T-helper 1 cell treated with Interleukin-12 subunit alpha and Interleukin-12 subunit beta and Interleukin-4 antibody, amounts not matched to agents 30 ng/mL and 1 ng/mL, for 36 hours (primary cell): ENCODE data around the gene RAD18. TPM values are rescaled to one million over a fixed set of nuclear protein-coding genes. Genes with fewer than 3 reads are reported as not detected.

ENCODE experiments used
- intact Hi-C: fragments of 100-400 bp; cut with micrococcal nuclease; formaldehyde crosslinking; loops from one replicate; pipeline ENCODE4 v1.15.1; 2024
- total RNA-seq: library from RNA; stranded (reverse); gene quantifications from 2 replicates; pipeline ENCODE4 v1.2.3, GENCODE V29; 2022

Gene RAD18
- total RNA-seq, 1 donor from 2014 or later, result 33.1 TPM

DNA sequence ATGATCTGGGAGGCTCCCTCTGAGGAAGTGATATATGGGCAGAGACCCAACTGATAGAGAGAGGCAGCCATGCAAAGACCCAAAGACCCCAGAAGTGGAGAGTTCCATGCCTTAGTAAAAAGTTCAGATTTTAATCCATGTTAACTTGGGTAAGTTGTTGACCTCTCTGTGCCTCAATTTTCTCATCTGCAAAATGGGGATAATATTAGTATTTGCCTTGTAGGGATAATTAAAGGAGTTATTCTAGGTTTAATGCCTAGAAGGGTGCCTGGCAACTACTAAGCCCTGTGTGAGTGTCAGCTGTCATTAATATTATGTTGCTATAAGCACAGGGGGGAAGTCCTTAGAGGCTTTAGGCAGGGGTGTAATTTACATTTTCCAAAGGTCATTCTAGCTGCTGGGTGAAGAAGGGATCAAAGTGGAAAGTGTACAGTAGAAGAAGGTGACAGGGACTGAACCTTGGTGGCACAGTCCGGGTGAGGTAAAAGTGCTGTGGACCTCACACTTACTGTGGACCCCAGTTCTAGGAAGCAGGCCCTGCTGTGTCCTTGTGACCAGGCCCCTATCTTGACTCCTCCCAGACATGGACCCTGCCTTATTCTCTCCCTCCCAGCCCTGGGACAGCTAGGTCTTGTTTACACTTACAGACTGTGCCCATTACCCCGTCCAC lies 3.0 kb upstream of the RAD18 start:
- intact Hi-C loops, result no loop called here

DNA sequence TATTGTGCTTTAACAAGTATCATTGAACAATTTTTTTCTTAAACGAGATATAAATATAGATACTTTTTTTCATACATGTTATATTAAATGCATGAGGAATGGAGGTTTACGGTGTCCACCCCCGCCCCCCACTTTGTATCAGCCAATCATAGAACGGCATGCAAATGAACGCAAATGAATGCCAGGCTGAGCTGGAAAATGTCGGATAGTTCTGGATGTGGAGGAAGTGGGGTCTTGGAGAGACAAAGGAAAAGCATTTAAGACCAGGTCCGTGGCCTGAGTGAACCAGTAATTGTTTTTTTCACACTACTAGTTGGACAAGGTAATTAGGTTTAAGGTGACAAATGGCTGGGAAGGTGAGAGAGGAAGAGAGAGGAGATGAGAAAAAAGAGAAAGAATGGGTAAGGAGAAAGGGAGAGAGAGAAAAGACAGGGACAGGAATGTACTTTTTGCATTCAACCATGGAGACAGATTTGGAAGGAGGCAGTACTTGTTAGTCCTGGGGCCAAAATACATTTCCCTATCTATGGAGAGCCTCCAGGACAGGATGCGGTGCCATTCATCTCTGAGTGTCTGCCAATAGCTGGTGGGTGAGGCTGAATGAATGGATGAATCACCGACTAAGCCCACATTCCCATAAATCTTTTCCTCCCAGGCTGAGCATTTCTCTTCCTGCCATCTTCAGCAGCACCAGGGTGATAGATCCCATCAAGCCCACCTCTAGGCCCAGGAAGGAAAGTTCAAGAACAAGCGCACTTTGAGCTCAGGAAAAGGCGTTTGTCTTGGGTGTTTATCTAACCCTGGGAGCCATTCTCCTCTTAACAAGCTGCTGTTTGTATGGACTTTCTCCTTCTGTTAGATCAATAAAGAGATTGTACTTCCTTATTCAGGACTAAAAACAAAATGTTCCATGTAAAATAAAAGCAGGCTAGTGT lies 1.4 kb upstream of the RAD18 start:
- intact Hi-C loops, result loop anchor here (5.0 kb wide), 2 partner anchors 538 to 1023 kb away; partner anchors contain the start of gene EMC3

- intact Hi-C loops, result loop anchor here (2.0 to 5.0 kb wide), 4 partner anchors 340 to 1154 kb away; partner anchors contain the start of gene EMC3
Observed at GRCh38 chr3:8962226-8962861, 928 bp downstream of the RAD18 start.

DNA sequence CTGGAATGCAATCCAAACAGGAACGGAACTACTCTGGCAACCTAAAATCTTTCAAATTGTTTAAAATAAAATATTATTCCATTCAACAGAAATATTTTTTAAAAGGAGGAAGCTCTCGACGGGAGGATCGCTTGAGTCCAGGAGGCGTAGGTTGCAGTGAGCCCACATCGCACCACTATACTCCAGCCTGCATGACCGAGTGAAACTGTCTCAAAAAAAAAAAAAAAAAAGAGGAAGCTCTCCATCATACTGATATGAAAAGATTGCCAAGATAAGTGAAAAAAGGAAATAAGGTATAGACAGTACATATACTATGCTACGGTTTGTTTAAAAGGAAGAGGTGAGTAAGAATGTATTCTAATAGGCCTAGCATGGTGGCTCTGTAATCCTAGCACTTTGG lies 3.6 kb downstream of the RAD18 start:
- intact Hi-C loops, result loop anchor here (5.0 kb wide), 2 partner anchors 543 to 1028 kb away; partner anchors contain the start of gene EMC3

DNA sequence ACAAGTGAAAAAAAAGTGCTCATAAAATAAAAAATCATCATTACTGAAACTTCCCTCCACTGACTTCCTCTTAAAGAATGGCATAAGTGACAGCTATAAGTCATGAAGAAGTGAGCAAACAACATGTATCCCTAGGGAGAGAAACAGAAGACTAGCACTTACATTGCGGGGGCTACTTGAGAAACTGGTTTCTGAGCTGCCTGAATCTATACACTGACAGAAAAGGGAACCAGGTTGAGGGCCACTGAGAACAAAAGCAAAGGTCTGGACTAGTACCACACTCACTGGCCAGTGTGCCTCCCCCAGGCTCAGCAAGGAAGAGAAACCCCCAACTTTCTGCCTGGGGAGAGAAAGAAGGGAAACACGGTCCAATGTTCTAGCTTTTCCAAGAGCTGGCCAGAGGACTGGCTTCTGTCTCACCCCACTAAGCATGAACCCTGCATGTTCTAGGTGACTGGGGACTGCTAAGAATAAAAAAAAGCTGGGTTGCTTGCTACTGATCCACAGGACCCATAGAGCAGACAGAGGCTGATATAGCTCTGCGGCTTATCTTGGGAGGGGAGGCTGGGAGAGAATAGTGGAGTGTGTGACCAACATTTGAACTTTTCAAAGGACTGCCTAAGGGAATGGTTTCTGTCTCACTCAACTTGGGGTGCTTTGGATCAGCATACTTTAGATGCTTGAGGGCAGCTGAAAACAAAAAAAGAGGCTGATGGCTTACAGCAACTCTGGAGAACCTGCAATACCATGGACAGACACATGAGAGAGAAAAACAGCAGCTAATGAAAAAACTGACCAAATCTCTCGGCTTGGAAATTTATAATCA lies 8.1 kb downstream of the RAD18 start:
- intact Hi-C loops, result no loop called here

GRCh38 chr3:8953313-8953712 lies 10.0 kb downstream of the RAD18 start:
- intact Hi-C loops, result no loop called here

- intact Hi-C loops, result no loop called here
Observed at GRCh38 chr3:8952130-8952529, 11.1 kb downstream of the RAD18 start.

DNA sequence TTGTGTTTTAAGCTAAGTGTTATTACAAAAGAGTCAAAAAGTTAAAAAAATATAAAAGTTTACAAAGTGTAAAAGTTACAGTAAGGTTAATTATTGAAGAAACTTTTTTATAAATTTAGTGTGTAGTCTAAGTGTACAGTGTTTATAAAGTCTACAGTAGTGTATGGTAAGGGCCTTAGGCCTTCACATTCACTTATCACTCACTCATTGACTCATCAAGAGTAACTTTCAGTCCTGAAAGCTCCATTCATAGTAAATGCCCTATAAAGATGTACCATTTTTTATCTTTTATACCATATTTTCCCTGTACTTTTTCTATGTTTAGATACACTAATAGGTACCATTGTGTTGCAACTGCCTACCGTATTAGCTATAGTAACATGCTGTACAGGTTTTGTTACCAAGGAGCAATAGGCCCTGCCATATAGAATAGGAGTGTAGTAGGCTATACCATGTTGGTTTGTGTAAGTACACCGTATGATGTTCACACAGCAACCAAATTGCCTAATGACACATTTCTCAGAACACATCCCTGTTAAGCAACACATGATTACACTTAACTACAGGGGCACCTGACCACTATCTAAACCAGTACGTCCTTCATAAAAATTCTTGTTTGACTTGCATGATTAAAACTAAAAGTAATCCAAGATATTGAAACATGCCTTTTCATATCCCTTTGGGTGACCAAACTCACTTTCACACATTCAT lies 17.2 kb downstream of the RAD18 start:
- intact Hi-C loops, result no loop called here

- intact Hi-C loops, result no loop called here
Observed at GRCh38 chr3:8942746-8943488, 20.4 kb downstream of the RAD18 start.

DNA sequence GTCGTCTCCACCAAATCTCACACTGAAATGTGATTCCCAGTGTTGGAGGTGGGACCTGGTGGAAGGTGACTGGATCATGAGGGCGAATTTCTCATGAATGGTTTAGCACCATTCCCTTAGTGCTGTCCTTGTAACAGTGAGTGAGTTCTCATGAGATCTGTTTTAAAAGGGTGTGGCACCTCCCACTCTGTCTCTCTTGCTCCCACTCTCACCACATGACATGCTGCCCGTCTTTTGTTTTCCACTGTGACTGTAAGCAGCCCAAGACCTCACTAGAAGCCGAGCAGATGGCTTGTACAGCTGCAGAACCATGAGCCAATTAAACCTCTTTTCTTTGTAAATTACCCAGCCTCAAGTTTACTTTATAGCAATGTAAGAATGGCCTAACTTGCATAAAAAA lies 21.2 kb downstream of the RAD18 start:
- intact Hi-C loops, result no loop called here

- intact Hi-C loops, result no loop called here
Observed at GRCh38 chr3:8938021-8938420, 25.3 kb downstream of the RAD18 start.

- intact Hi-C loops, result no loop called here
Observed at GRCh38 chr3:8937064-8938020, 25.9 kb downstream of the RAD18 start.

- intact Hi-C loops, result no loop called here
Observed at GRCh38 chr3:8932507-8932906, 30.8 kb downstream of the RAD18 start.

DNA sequence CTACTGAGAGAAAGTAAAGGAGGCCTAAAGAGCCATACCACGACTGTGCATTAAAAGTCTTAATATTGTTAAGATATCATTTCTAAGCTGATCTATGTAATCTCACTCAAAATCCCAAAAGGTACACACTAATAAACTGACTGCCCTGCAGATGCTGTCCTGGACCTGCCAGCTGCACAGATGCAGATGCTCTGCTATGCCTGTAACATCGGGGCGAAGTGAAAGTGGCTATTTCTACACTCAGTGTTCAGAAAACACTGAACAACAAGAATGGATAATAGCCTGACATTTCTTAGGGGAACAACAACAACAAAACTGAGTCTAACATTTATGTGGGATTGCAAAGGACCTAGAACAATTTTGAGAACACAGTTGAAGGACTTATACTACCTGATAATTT lies 31.9 kb downstream of the RAD18 start:
- intact Hi-C loops, result no loop called here

DNA sequence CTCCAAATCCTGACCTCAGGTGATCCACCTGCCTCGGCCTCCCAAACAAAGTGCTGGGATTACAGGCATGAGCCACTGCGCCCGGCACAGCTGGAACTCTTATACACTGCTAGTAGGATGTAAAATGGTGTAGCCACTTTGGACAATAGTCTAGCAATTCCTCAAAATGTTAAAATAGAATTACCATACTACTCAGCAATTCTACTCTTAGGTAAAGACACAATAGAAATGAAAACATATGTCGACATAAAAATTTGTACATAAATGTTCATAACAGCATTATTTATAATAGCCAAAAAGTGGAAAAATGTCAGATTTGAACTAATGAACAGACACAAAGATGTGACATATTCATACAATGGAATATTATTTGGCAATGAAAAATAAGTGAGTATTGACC lies 33.4 kb downstream of the RAD18 start:
- intact Hi-C loops, result no loop called here

DNA sequence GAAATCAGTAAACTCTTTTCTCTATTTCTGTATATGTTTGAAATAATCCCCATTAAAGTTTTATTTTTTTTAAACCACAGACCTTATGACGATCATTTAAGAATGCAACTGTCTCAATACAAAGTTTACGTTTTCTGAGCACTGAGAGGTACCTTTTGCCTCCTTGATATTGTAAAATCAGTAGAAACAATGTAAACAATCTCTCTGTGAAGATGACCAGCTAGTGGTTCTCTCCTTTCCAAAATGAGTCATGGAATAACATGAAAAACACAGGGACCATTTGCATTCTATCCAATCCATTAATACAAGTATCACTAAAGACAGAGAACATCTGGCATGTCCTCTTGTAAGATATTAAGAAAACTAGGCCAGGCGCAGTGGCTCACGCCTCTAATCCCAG lies 48.8 kb downstream of the RAD18 start:
- intact Hi-C loops, result no loop called here

DNA sequence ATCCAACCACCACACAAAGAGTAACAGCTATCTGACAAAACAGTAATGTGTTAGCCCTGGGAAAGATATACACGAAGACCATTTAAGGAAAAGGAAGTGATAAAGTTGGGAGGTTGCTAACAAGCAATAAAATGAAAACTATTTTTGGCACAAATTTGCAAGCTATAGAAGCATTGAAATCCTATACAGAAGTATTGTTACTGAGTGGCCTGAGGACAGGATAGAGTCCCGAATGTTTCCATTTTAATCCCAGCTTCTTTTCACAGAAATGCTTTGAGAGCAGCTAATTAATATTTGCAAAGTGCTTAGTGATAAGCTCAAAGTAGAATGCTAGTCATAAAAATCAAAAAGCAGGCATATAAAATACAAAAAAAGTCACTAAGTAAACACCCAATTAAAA lies 51.5 kb downstream of the RAD18 start:
- intact Hi-C loops, result no loop called here

DNA sequence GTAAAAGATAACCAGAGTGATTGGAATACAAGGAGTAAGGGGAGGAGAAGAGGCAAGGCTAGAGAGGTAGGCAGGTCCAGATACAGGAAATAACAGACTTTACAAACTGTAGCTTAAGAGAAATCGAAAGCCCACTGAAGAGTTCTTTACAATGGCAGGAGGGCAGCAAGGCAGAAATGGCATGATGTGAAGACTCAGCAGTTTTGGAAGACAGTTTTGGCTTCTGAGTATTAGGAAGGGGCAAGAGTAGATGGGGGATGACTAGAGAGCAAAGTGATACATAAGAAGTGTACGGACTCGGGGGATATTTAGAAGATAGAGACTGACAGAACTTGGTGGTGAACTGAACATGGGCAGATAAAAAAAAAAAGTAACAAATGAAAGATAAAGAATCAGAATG lies 54.1 kb downstream of the RAD18 start:
- intact Hi-C loops, result no loop called here

DNA sequence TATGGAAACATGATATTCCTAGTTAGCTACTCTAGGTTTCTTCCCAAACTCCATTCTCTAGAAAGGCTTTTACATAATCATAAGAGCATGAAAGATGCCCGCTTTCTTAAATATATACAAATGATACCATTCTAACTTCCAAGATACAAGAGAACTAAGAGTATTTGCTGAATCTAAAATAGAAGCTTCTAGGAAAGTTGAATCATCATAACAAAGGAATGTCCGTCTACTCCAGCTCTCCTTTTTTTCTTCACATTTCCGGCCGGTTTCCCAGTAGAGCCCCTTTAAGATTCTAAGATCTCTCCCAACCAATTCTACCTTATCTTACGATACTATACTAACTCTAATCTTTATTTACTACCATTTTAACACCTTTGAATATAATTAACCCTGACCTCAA lies 60.1 kb downstream of the RAD18 start:
- intact Hi-C loops, result no loop called here
